Measurements from ENCODE around the gene BAX. TPM values are rescaled to one million over a fixed set of nuclear protein-coding genes. Genes with fewer than 3 reads are reported as not detected.

The BAX gene
- polyA plus RNA-seq, 1 of the 3 experiments (the other 2 are of a cell fraction), result 640 TPM

- Histone ChIP-seq H3K27ac (ENCODE audit: low read depth in 2 of 2, low read length in 1 of 2) (no peak overlapping the region), H4K20me1 (ENCODE audit: insufficient read depth) (no peaks in the 10 kb centered on the region), H3K9me3 (no peaks in the 10 kb centered on the region), H3K27me3 (ENCODE audit: insufficient read depth) (no peaks in the 10 kb centered on the region), H3K9ac (no peak overlapping the region), H3K36me3 (replicated peaks in 1 of 2; ENCODE audit: control insufficient read depth in 1 of 2, insufficient read depth in 2 of 2, low read length in 1 of 2) (peaks cover 5 to 52% of the 10 kb centered on the region in 2 experiments), H3F3A (replicated peaks; ENCODE audit: insufficient read depth) (no peaks in the 10 kb centered on the region), H3K79me2 (ENCODE audit: insufficient read depth) (peaks cover 17% of the 10 kb centered on the region; the same call in 1 of the 2 replicates), H3K9me2 (no peaks in the 10 kb centered on the region), H3K4me3 (ENCODE audit: low read depth in 2 of 2, low read length in 1 of 2) (no peak overlapping the region), H3K4me2 (no peak overlapping the region), H3K4me1 (ENCODE audit: control insufficient read depth in 1 of 2, insufficient read depth in 2 of 2, low read depth in 1 of 2, low read length in 1 of 2) (no peaks in the 10 kb centered on the region), H2AFZ (ENCODE audit: low read depth) (no peak overlapping the region)
- WGBS (ENCODE audit: low lambda C conversion rate), result 98% methylated on average over 13 of the region's 13 CpGs
- TF ChIP-seq GABPA (IDR thresholded peaks at IDR 0.05; ENCODE audit: low read depth) (no peak), NFIC (IDR thresholded peaks at IDR 0.05; ENCODE audit: borderline replicate concordance) (no peak), REST (IDR thresholded peaks at IDR 0.05; ENCODE audit: low read depth, low read length) (no peak), FOXM1 (IDR thresholded peaks at IDR 0.05; ENCODE audit: low read depth) (no peak), FOSL2 (IDR thresholded peaks at IDR 0.05; ENCODE audit: borderline replicate concordance, low read depth) (no peak), SMC3 (IDR thresholded peaks at IDR 0.05; ENCODE audit: low read depth, low read length) (no peak), YY1 (IDR thresholded peaks at IDR 0.05; ENCODE audit: low read depth) (no peak), GATA2 (CRISPR knock-in tag; IDR thresholded peaks at IDR 0.05) (no peak), USF1 (IDR thresholded peaks at IDR 0.05; ENCODE audit: borderline replicate concordance, low read depth) (no peak), CHD2 (IDR thresholded peaks at IDR 0.05; ENCODE audit: low read length, partially characterized antibody) (no peak), NRF1 (IDR thresholded peaks at IDR 0.05; ENCODE audit: low read depth, low read length) (no peak)
- ChIA-PET CTCF (interaction anchor here (0.9 to 2.8 kb wide), 2 partner anchors 14 to 15 kb away, joined by 3 to 13 read pairs; no protein-coding TSS in a partner anchor), POLR2A (no interaction called here)
- no peak for DNase-seq
Observed at GRCh38 chr19:48985711-48986110, 31.0 kb downstream of the BAX start.

- Histone ChIP-seq H3K36me3 (replicated peaks in 1 of 2; ENCODE audit: control insufficient read depth in 1 of 2, insufficient read depth in 2 of 2, low read length in 1 of 2) (peaks cover 5 to 49% of the 10 kb centered on the region in 2 experiments), H2AFZ (ENCODE audit: low read depth) (no peak overlapping the region), H3K4me1 (ENCODE audit: control insufficient read depth in 1 of 2, insufficient read depth in 2 of 2, low read depth in 1 of 2, low read length in 1 of 2) (no peaks in the 10 kb centered on the region), H3F3A (replicated peaks; ENCODE audit: insufficient read depth) (no peaks in the 10 kb centered on the region), H3K79me2 (ENCODE audit: insufficient read depth) (peaks cover 22% of the 10 kb centered on the region), H4K20me1 (ENCODE audit: insufficient read depth) (no peaks in the 10 kb centered on the region), H3K4me2 (no peak overlapping the region), H3K9ac (no peak overlapping the region), H3K27me3 (ENCODE audit: insufficient read depth) (no peaks in the 10 kb centered on the region), H3K4me3 (ENCODE audit: low read depth in 2 of 2, low read length in 1 of 2) (no peak overlapping the region), H3K9me2 (no peaks in the 10 kb centered on the region), H3K27ac (ENCODE audit: low read depth in 2 of 2, low read length in 1 of 2) (no peak overlapping the region), H3K9me3 (no peaks in the 10 kb centered on the region)
- ChIA-PET CTCF (interaction anchor here (0.9 to 1.9 kb wide), 4 partner anchors 10 to 15 kb away, joined by 3 to 11 read pairs (median 6); no protein-coding TSS in a partner anchor), POLR2A (no interaction called here)
- WGBS (ENCODE audit: low lambda C conversion rate), result 96% methylated on average over 3 of the region's 3 CpGs
- DNase-seq, result no peak
- TF ChIP-seq SMC3 (IDR thresholded peaks at IDR 0.05; ENCODE audit: low read depth, low read length), result no peak
- no peak for TF ChIP-seq GABPA (IDR thresholded peaks at IDR 0.05; ENCODE audit: low read depth)
- TF ChIP-seq REST (IDR thresholded peaks at IDR 0.05; ENCODE audit: low read depth, low read length), result no peak
- no peak for TF ChIP-seq FOXM1 (IDR thresholded peaks at IDR 0.05; ENCODE audit: low read depth)
- TF ChIP-seq GATA2 (CRISPR knock-in tag; IDR thresholded peaks at IDR 0.05), result no peak
- TF ChIP-seq MXI1 (IDR thresholded peaks at IDR 0.05; ENCODE audit: low read depth, low read length), result no peak
- TF ChIP-seq JUND (IDR thresholded peaks at IDR 0.05), result no peak
- no peak for TF ChIP-seq IRF3 (IDR thresholded peaks at IDR 0.05; ENCODE audit: low read depth, low read length)
- TF ChIP-seq MEF2A (IDR thresholded peaks at IDR 0.05; ENCODE audit: borderline replicate concordance, low read depth), result no peak
- TF ChIP-seq ELF1 (IDR thresholded peaks at IDR 0.05), result no peak
- no peak for TF ChIP-seq USF1 (IDR thresholded peaks at IDR 0.05; ENCODE audit: borderline replicate concordance, low read depth)
Observed at GRCh38 chr19:48986211-48986610, 31.5 kb downstream of the BAX start.

All from SK-N-SH (cell line).